Skeletal muscle satellite cell (primary cell): ENCODE measurements around the gene NKD1. TPM values are rescaled to one million over a fixed set of nuclear protein-coding genes. Genes with fewer than 3 reads are reported as not detected.
"Not testable (repeated sequence)": the region's sequence is repeated elsewhere in the genome, so short reads cannot be mapped to it uniquely, and the experiment has no call there.

ENCODE experiments used
- H3K27me3 ChIP-seq: 2 replicates; pipeline ENCODE4 v1.7.0; 2013; ENCODE audit warnings: low read length; ENCODE audit not compliant: control insufficient read depth, insufficient read depth
- H3K36me3 ChIP-seq: 2 replicates; pipeline ENCODE4 v1.7.0; 2013; ENCODE audit warnings: mild to moderate bottlenecking, control low read depth, low read length; ENCODE audit not compliant: insufficient read depth
- H3K4me1 ChIP-seq: 2 replicates; pipeline ENCODE4 v1.7.0; 2013; ENCODE audit warnings: low read length; ENCODE audit not compliant: control insufficient read depth, insufficient read depth
- H3K4me2 ChIP-seq: 2 replicates; pipeline ENCODE4 v1.7.0; 2013; ENCODE audit warnings: mild to moderate bottlenecking, low read length
- H3K4me3 ChIP-seq: 2 replicates; pipeline ENCODE4 v1.7.0; 2013; ENCODE audit warnings: low read length
- H3K9ac ChIP-seq: 2 replicates; pipeline ENCODE4 v1.7.0; 2013; ENCODE audit warnings: mild to moderate bottlenecking, low read depth, low read length, moderate library complexity
- H3K9me3 ChIP-seq: replicated peaks from 2 replicates; pipeline ENCODE4 v1.7.0; 2013; ENCODE audit warnings: mild to moderate bottlenecking, control low read depth, low read length
- total RNA-seq: library from RNA; depleted of rRNA; stranded (reverse); fragments of >200 nt; gene quantifications from 2 replicates; pipeline ENCODE4 v1.2.3, GENCODE V29; 2012; rRNA removed

Gene NKD1, protein sequence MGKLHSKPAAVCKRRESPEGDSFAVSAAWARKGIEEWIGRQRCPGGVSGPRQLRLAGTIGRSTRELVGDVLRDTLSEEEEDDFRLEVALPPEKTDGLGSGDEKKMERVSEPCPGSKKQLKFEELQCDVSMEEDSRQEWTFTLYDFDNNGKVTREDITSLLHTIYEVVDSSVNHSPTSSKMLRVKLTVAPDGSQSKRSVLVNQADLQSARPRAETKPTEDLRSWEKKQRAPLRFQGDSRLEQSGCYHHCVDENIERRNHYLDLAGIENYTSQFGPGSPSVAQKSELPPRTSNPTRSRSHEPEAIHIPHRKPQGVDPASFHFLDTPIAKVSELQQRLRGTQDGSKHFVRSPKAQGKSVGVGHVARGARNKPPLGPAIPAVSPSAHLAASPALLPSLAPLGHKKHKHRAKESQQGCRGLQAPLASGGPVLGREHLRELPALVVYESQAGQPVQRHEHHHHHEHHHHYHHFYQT
- total RNA-seq, result under 0.01 TPM in 2 replicates

GRCh38 chr16:50548125-50548908, at the start of gene NKD1:
NKD1 (plus strand) TSS chr16:50548396; CDS start chr16:50548554, 158 bp downstream.
- H3K4me2 ChIP-seq, result peak within 1 kb of the TSS; percentile 94
- no peaks in the 10 kb centered on the region for H3K36me3 ChIP-seq
- H3K27me3 ChIP-seq, result peaks cover 77% of the 10 kb centered on the region
- no peaks in the 10 kb centered on the region for H3K9me3 ChIP-seq
- H3K9ac ChIP-seq, result peak within 1 kb of the TSS; percentile 16
- no peaks in the 10 kb centered on the region for H3K4me1 ChIP-seq
- H3K4me3 ChIP-seq, result peak within 1 kb of the TSS; percentile 74

DNA sequence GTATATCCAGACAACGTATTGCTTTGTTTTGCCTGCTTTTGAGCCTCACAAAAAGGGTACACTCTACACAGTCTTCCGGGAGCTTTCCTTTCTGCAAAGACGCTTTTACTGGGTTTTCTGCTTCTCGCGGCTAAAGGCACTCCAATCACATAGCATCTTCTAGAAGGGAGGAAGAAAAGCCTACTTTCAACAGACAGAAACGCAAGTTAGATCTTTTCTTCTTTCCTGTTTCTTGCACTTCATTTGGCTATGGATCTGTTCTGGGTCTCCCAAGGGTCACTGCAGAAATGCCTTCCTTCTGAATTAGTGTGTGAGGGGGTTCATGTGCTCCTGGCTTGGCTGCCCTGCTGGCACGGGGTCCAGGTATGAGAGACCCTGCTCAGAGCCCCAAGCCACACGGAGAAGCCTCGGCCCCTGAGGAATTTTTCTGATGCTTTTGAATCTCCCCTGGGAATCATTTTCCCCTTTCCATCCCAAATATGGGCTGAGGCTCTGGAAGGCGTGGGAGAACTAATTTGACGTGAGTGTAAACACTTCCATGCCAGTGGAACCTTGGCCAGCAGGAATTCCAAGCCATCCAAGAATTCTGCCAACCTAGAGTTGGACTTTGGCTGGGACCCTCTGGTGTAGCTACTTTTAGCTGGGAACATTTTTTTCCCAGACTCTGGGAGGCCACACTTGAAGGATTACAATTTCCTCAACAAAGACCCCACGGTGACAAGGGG, 49.6 kb upstream of the NKD1 start:
- H3K9me3 ChIP-seq, result no peaks in the 10 kb centered on the region
- no peak overlapping the region for H3K4me3 ChIP-seq
- no peak overlapping the region for H3K4me2 ChIP-seq
- no peaks in the 10 kb centered on the region for H3K27me3 ChIP-seq
- no peak overlapping the region for H3K9ac ChIP-seq
- H3K4me1 ChIP-seq, result no peaks in the 10 kb centered on the region
- no peaks in the 10 kb centered on the region for H3K36me3 ChIP-seq

GRCh38 chr16:50499254-50499653, 48.9 kb upstream of the NKD1 start:
- Histone ChIP-seq H3K9ac (no peak overlapping the region), H3K27me3 (no peaks in the 10 kb centered on the region), H3K4me2 (no peak overlapping the region), H3K36me3 (no peaks in the 10 kb centered on the region), H3K4me1 (no peaks in the 10 kb centered on the region), H3K4me3 (no peak overlapping the region), H3K9me3 (no peaks in the 10 kb centered on the region)

- H3K4me1 ChIP-seq, result no peaks in the 10 kb centered on the region
- no peak overlapping the region for H3K9ac ChIP-seq
- no peaks in the 10 kb centered on the region for H3K27me3 ChIP-seq
- no peak overlapping the region for H3K4me2 ChIP-seq
- no peaks in the 10 kb centered on the region for H3K9me3 ChIP-seq
- no peaks in the 10 kb centered on the region for H3K36me3 ChIP-seq
- no peak overlapping the region for H3K4me3 ChIP-seq
Measured at GRCh38 chr16:50500171-50500874, 47.9 kb upstream of the NKD1 start.

- no peaks in the 10 kb centered on the region for H3K27me3 ChIP-seq
- H3K4me1 ChIP-seq, result no peaks in the 10 kb centered on the region
- H3K4me2 ChIP-seq, result no peak overlapping the region
- H3K4me3 ChIP-seq, result no peak overlapping the region
- no peaks in the 10 kb centered on the region for H3K36me3 ChIP-seq
- H3K9me3 ChIP-seq, result no peaks in the 10 kb centered on the region
- no peak overlapping the region for H3K9ac ChIP-seq
Measured at GRCh38 chr16:50501251-50501650, 46.9 kb upstream of the NKD1 start.

- no peaks in the 10 kb centered on the region for H3K27me3 ChIP-seq
- H3K36me3 ChIP-seq, result no peaks in the 10 kb centered on the region
- H3K4me1 ChIP-seq, result no peaks in the 10 kb centered on the region
- no peak overlapping the region for H3K9ac ChIP-seq
- H3K4me2 ChIP-seq, result no peak overlapping the region
- H3K9me3 ChIP-seq, result no peaks in the 10 kb centered on the region
- no peak overlapping the region for H3K4me3 ChIP-seq
Measured at GRCh38 chr16:50501986-50502615, 46.1 kb upstream of the NKD1 start.

DNA sequence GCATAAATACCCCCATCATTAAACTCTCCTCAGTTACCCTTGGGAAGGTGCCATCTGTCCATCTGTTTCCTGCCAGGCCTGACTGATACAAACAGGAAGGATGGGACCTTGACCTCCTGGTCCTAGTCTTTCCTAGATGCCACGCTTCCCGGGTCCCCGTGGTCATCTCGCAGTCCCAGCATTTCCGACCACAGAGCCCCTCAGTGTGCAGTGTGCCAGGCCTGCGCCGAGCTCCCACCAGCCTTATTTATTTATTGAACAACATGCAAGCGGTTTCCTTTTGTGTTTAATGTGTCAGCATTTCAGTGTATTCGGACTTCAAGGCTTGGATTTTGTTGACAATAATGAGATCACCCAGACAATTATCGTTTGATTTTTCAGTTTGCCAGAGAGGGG, 45.6 kb upstream of the NKD1 start:
- Histone ChIP-seq H3K36me3 (no peaks in the 10 kb centered on the region), H3K4me2 (no peak overlapping the region), H3K27me3 (no peaks in the 10 kb centered on the region), H3K9ac (no peak overlapping the region), H3K9me3 (no peaks in the 10 kb centered on the region), H3K4me3 (no peak overlapping the region), H3K4me1 (no peaks in the 10 kb centered on the region)

DNA sequence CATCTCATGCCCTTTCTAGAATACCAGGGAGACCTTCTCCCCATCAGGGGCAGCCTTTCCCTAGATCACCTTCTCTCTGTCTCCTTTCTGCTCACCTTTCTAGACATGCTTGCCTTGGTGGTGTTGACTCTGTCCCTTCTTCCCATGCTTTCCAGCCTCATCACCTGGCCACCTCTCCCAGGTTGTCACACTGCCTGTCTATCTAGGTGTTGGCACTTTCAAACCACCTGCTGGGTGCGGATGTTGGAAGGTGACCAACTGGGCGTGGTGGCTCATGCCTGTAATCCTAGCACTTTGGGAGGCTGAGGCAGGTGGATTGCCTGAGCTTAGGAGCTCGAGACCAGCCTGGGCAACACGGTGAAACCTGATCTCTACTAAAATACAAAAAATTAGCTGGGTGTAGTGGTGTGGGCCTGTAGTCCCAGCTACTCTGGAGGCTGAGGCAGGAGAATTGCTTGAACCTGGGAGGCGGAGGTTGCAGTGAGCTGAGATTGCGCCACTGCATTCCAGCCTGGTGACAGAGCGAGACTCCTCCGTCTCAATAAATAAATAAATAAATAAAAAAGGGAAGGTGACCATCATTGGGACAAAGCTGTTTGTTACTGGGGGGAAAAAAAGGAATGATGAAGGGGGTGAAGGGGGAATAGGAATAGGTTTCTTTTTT, 44.2 kb upstream of the NKD1 start:
- H3K27me3 ChIP-seq, H3K4me3 ChIP-seq, H3K4me1 ChIP-seq, H3K4me2 ChIP-seq, H3K36me3 ChIP-seq, H3K9me3 ChIP-seq, H3K9ac ChIP-seq: not testable (repeated sequence)

GRCh38 chr16:50505115-50505514, 43.1 kb upstream of the NKD1 start:
- no peaks in the 10 kb centered on the region for H3K4me1 ChIP-seq
- no peaks in the 10 kb centered on the region for H3K27me3 ChIP-seq
- no peaks in the 10 kb centered on the region for H3K36me3 ChIP-seq
- no peak overlapping the region for H3K4me3 ChIP-seq
- no peaks in the 10 kb centered on the region for H3K9me3 ChIP-seq
- H3K4me2 ChIP-seq, result no peak overlapping the region
- H3K9ac ChIP-seq, result no peak overlapping the region

DNA sequence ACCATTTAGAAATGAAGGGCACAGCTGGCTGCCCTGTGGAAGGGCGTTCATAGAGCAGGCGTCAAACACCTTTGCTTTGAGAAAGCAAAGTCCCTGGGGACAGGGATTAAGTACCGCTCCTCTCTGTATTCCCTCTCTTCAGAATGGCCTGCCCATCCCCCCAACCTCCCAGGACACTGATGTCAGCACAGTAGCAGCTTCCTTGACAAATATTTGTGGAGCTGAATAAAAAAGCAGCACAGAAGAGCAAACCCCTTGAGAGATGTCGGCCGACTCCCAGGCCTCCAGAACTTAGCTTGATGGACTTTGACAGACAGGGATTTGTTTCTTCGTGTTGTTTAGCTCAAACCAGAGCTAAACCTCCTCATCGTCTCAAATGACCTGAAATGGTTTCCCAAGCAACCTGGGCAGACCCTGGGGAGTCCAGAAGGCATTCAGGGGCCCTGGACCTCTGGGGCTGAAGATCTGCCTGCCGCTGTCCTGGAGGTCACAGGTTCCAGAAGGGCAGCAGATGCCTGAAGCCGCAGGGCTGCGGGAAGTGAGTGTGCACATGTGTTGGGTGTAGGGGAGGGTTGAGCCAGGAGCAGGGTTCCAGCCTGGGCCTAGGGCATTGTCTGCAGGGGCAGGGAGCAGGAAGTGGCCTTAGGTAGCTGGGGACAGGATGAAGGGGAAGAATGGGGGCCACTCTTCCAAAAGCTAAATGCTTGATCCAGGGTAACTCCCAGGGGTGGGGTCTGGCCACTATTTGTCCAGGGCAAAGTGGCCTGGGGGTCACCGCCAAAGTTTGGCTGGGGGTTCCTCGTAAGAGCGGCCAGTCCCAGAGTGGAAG, 42.3 kb upstream of the NKD1 start:
- H3K27me3 ChIP-seq, result no peaks in the 10 kb centered on the region
- H3K9ac ChIP-seq, result no peak overlapping the region
- H3K9me3 ChIP-seq, result no peaks in the 10 kb centered on the region
- no peaks in the 10 kb centered on the region for H3K36me3 ChIP-seq
- H3K4me1 ChIP-seq, result no peaks in the 10 kb centered on the region
- H3K4me3 ChIP-seq, result no peak overlapping the region
- H3K4me2 ChIP-seq, result no peak overlapping the region
